GDM1 (cell line): ENCODE results near the gene GPHN.
A peak's percentile ranks its signal among the peaks of the same experiment; 100 is the strongest.
"Not testable (repeated sequence)": the region's sequence is repeated elsewhere in the genome, so short reads cannot be mapped to it uniquely, and the experiment has no call there.

Experiments used
- DNase-seq: peaks from one replicate; lab custom pipeline; 2025; lab: John Stamatoyannopoulos, UW

Gene GPHN

GRCh38 chr14:66662374-66662773 lies 154.4 kb downstream of the GPHN start:
- DNase-seq, result no peak

DNA sequence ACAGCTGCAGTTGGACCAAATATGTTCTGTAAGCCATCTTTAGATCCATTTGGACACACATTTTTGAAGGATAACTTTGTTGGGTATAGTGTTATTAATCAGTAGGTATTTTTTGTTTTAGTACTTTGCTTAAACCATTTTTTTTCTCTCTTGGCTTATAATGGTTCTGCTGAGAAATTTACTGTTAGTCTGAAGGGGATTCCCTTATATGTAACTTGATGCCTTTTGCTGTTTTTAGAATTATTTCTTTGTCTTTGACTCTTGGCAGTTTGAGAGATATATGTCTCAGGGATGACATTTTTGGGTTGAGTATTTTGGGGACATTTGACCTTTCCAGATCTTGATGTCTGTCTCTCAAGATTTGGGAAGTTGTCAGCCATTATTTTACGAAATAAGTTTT lies 169.8 kb downstream of the GPHN start:
- DNase-seq, result no peak

- no peak for DNase-seq
These were observed 172.3 kb downstream of the GPHN start for GRCh38 chr14:66680216-66680615.

GRCh38 chr14:66696326-66696725 lies 188.4 kb downstream of the GPHN start:
- DNase-seq, result no peak

- DNase-seq, result no peak
These were observed 190.6 kb downstream of the GPHN start for GRCh38 chr14:66698503-66698902.

GRCh38 chr14:66701813-66702212 lies 193.9 kb downstream of the GPHN start:
- DNase-seq, result no peak

- DNase-seq, result no peak
These were observed 200.3 kb downstream of the GPHN start for GRCh38 chr14:66708267-66708666.

DNA sequence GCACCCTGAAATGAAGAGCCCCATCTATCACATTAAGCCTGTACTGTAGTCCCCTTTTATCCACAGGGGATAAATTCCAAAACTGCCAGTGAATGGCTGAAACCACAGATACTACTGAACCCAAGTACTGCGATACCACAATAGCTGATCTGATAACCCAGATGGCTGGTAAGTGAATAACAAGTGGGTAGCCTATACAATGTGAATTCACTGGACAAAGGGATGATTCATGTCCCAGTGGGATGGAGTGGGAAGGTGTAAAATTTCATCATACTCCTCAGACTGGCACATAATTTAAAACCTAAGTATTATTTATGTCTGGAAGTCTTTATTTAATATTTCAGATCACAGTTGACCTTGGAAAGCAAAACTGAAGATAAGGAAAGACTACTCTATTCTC lies 201.3 kb downstream of the GPHN start:
- no peak for DNase-seq

GRCh38 chr14:66714291-66714690 lies 206.3 kb downstream of the GPHN start:
- DNase-seq, result peak; percentile 16

- DNase-seq, result not testable (repeated sequence)
These were observed 207.4 kb downstream of the GPHN start for GRCh38 chr14:66715313-66715712.

DNA sequence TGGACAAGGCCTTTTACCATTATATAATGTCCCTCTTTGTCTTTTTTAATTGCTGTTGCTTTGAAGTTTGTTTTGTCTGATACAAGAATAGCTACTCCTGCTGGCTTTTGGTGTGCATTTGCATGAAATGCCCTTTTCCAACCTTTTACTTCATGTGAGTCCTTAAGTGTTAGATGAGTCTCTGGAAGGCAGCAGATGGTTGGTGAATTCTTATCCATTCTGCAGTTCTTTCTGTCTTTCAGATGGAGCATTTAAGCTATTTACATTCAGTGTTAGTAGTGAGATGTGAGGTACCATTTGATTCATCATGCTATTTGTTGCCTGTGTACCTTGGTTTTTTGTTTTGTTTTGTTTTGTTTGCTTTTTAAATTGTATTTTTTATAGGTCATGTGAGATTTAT lies 208.3 kb downstream of the GPHN start:
- no peak for DNase-seq

DNA sequence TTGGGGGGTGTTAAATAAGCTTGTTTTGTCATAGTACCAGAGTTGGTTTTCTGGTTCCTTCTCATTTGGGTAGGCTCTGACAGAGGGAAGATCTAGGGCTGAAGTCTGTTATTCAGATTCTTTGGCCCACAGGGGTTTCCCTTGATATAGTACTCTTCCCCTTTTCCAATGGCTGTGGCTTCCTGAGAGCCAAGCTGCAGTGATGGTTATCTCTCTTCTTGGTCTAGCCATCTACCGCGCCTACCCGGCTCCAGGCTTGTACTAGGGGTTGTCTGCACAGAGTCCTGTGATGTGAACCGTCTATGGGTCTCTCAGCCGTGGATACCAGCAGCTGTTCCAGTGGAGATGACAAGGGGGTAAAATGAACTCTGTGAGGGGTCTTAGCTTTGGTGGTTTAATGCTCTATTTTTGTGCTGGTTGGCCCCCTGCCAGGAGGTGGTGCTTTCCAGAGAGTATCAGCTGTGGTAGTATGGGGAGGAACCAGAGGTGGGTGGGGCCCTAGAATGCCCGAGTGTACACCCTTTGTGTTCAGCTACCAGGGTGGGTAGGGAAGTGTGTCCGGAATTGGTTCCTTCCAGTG lies 209.7 kb downstream of the GPHN start:
- DNase-seq, result peak; percentile 93

DNA sequence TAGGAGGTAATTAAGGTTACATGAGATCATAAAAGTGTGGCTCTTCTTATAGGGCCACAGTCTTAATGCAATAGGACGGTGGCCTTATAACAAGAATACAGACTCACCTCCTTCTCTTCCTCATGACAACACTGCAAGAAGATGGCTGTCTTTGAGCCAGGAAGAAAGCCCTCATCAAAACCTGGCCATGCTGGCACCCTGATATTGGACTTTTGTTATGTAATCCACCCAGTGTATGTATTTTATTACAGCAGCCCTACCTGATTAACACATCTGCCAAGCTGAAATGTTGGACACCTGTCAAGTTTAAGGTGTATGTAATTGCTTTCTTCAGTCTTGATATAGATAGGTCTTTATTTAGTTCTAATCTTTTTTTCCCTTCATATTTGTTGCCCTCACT lies 217.0 kb downstream of the GPHN start:
- no peak for DNase-seq

DNA sequence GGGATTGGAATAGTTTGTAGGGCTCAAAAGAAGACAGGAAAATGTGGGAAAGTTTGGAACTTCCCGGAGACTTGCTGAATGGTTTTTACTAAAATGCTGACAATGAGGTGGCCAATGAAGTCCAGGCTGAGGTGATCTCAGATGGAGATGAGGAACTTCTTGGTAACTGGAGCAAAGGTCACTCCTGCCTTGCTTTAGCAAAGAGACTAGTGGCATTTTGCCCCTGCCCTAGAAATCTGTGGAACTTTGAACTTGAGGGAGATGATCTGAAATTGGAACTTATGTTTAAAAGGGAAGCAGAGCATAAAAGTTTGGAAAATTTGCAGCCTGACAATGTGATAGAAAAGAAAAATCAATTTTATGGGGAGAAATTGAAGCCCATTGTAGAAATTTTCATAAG lies 223.4 kb downstream of the GPHN start:
- not testable (repeated sequence) for DNase-seq

DNA sequence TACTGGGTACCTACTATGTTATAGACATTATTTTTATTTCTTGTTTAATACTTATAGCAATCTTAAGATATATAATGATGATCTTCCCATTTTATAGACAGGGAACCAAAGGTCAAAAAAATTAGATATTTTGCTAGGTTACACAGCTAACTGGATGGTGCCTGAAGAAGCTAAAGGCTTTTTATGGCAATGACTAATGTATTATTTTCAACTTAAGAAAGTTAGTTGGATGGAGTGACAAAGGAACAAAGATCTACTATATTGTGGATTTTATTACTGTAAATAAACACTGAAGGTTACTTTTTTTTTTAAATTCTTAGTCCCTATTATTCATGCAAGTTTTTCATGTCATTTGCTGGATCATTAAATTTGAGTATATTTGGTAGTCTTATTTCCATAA lies 227.9 kb downstream of the GPHN start:
- DNase-seq, result no peak

DNA sequence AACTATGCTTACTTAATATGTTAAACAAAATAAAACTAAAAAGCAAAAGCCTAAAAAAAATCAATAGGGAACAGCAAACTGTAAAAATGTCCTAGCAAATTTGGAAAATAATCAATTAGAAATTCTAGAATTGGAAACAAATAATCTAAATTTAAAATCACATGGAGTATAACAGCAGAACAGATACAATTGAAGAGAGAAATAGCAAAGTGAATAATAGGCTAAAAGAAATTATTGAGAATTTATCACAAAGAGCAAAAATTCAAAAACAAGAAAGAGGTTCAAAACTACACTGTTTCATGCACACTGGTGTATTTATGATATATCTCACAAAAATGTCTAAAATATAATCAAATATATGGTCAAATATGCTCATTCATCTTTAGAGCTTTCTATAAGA lies 231.9 kb downstream of the GPHN start:
- DNase-seq, result no peak

- no peak for DNase-seq
These were observed 237.1 kb downstream of the GPHN start for GRCh38 chr14:66745078-66745477.

DNA sequence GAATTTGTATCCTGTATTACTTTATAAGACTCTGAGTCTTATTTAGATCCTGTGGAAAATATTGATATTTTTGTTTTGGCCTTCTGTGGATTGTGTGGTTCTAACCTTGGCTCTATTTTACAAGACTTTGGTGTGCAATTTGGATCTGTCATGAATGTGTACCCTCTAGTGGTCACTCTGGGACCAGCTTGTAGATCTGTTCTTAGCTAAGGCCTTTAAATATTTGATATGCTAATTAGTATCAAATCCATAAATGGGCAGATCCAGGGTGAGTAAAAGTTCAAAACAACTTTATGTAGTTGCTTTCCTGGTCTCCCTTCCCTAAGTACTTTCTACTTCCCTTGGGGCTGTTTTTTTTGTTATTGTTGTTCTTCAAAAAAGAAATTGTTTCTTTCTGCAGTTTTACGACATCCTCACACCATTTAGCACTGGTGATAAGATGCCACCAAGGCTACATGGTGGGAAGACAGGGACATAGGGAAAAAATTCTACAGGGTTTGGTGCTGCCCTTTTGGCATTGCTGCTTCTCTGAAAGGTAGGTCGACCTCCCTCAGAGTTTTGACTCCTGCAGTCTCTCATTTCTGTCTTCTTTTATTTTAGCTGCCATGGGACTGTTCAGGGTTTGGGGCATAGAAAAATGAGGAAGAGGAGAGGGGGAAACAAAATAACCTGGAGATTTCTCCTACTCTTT lies 238.5 kb downstream of the GPHN start:
- DNase-seq, result peak; percentile 16

DNA sequence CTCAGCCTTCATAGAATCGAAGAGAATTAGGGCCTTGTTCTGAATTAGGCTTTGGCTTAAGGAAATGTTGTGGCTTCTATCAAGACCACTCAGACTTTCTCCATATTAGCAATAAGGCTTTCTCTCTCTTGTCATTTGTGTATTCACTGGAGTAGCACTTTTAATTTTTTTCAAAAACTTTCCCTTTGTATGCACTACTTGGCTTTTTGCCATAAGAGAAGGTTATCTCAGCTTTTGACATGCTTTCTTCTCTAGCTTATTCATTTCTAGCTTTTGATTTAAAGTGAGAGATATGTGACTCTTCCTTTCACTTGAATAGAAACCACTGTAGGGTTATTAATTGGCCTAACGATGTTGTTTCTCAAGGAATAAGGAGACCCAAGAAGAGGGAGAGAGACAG lies 244.2 kb downstream of the GPHN start:
- DNase-seq, result no peak

- DNase-seq, result no peak
These were observed 250.2 kb downstream of the GPHN start for GRCh38 chr14:66758031-66758613.

DNA sequence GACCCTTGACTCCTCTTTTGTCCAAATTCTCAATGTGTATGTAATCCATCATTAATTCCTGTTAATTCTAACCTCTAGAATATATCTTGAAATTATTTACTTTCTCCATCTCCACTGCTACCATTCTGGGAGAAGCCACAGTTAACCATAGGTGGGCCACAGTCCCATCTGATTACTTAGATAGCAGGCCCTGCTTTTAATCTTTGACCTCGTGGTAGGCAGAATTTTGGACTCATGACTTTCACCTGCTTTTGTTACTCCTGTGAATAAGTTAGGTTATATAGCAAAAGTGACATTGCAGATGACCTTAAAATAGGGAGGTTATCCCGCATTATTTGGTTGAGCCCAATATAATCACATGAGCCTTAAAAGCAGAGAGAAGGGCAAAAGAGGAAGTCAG lies 264.2 kb downstream of the GPHN start:
- no peak for DNase-seq

- DNase-seq, result no peak
These were observed 274.9 kb downstream of the GPHN start for GRCh38 chr14:66782853-66783252.

DNA sequence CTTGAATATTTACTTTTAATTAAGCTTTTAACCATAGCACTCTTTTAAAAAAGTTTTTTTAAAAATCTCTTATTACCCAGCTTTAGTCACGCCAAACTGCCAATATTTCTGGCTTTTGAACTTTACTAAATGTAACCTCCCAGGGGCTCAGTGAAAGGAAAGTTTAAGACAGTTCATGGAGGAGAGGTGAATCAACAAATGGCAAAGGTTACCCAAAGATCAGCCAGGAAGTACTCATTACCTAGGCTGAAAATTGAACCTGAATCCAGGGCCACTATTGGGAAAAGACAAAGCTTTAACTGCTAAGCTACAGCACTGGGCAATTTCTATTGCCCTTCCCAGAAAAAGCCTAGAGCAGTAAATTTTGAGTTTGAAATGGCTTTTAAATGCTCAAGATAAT lies 282.2 kb downstream of the GPHN start:
- DNase-seq, result no peak

- DNase-seq, result no peak
These were observed 295.0 kb downstream of the GPHN start for GRCh38 chr14:66802962-66803361.
